K562 (cell line): Measurements from ENCODE around the gene RPS2. TPM values are rescaled to one million over a fixed set of nuclear protein-coding genes. Genes with fewer than 3 reads are reported as not detected.

Experiments
- ARID1B ChIP-seq: fragments of 450-650 bp; IDR thresholded peaks from 2 replicates; pipeline ENCODE4 v1.6.1; 2016; ENCODE audit warnings: antibody characterized with exemption, mild to moderate bottlenecking, inconsistent platforms
- CREB5 ChIP-seq: fragments of 250-450 bp; sonication (Bioruptor Pico); IDR thresholded peaks from 2 replicates; pipeline ENCODE4 v1.5.0; 2020; ENCODE audit warnings: mild to moderate bottlenecking
- FOXJ2 ChIP-seq: fragments of 200-800 bp; sonication (Bioruptor generic); IDR thresholded peaks from 2 replicates; pipeline ENCODE4 v1.6.1; 2016; ENCODE audit warnings: missing genetic modification characterization, missing compliant biosample characterization
- HDAC8 ChIP-seq: fragments of 450-650 bp; IDR thresholded peaks from 2 replicates; pipeline ENCODE4 v1.6.1; 2016; ENCODE audit warnings: mild to moderate bottlenecking, missing genetic modification characterization, moderate library complexity, missing compliant biosample characterization
- HEY1 ChIP-seq: fragments of 250-450 bp; sonication (Bioruptor Pico); IDR thresholded peaks from 2 replicates; pipeline ENCODE4 v1.5.0; 2020; ENCODE audit warnings: mild to moderate bottlenecking, moderate library complexity, borderline replicate concordance
- JUND ChIP-seq, 2 experiments: IDR thresholded peaks; 2 replicates in 1 of 2; 3 replicates in 1 of 2; pipeline ENCODE4 v1.6.1; 2011; ENCODE audit warnings: borderline replicate concordance in 2 of 2, low read depth in 2 of 2, low read length in 2 of 2, improper control_type of control experiment in 1 of 2, missing biosample characterization in 1 of 2, missing genetic modification characterization in 1 of 2, missing genetic modification reagents in 1 of 2
- MEF2D ChIP-seq: conservative IDR thresholded peaks from 2 replicates; pipeline ENCODE4 v1.6.1; 2016; ENCODE audit warnings: low read depth, missing genetic modification characterization, missing compliant biosample characterization
- MXI1 ChIP-seq: IDR thresholded peaks from 2 replicates; pipeline ENCODE4 v1.6.1; 2011; ENCODE audit warnings: low read depth, mild to moderate bottlenecking, improper control_type of control experiment, low read length
- MYC ChIP-seq, 2 experiments: fragments of 250-450 bp in 1 of 2; sonication (Bioruptor Pico) in 1 of 2; IDR thresholded peaks; 2 replicates each; pipeline versions ENCODE4 v1.5.1 to v1.6.1; 2012 to 2021; ENCODE audit warnings: low read depth in 2 of 2, borderline replicate concordance in 1 of 2, improper control_type of control experiment in 1 of 2, low read length in 1 of 2, mild to moderate bottlenecking in 1 of 2, moderate library complexity in 1 of 2
- NR2C2 ChIP-seq, 2 experiments: fragments of 200-800 bp in 1 of 2; sonication (Bioruptor generic) in 1 of 2; sonication (generic) in 1 of 2; formaldehyde crosslinking in 1 of 2; IDR thresholded peaks; 2 replicates each; pipeline versions ENCODE4 v1.6.1 to v1.8.0; 2016 to 2022; ENCODE audit warnings: mild to moderate bottlenecking in 1 of 2, missing compliant biosample characterization in 1 of 2, missing genetic modification characterization in 1 of 2, missing genetic modification reagents in 1 of 2
- POLR2H ChIP-seq: IDR thresholded peaks from 2 replicates; pipeline ENCODE4 v1.6.1; 2016; ENCODE audit warnings: missing genetic modification characterization, low read depth, mild to moderate bottlenecking, control low read depth, missing compliant biosample characterization, moderate library complexity
- RCOR1 ChIP-seq, 2 experiments: IDR thresholded peaks; 2 replicates each; pipeline ENCODE4 v1.6.1; 2012; ENCODE audit warnings: low read depth in 2 of 2, low read length in 2 of 2, borderline replicate concordance in 1 of 2, improper control_type of control experiment in 1 of 2
- SMARCB1 ChIP-seq: IDR thresholded peaks from 2 replicates; pipeline ENCODE4 v1.6.1; 2011; ENCODE audit warnings: improper control_type of control experiment, low read depth; ENCODE audit not compliant: insufficient read length
- SRF ChIP-seq, 2 experiments: fragments of 250-450, 450-650 bp in 1 of 2; sonication (Bioruptor Pico) in 1 of 2; sonication (generic) in 1 of 2; formaldehyde crosslinking; IDR thresholded peaks; 2 replicates each; pipeline versions ENCODE4 v1.5.0 to v1.5.1; 2020 to 2022; ENCODE audit warnings: mild to moderate bottlenecking in 1 of 2, missing genetic modification reagents in 1 of 2
- U2AF1 ChIP-seq: fragments of 200-400 bp; formaldehyde crosslinking; optimal IDR thresholded peaks from 2 replicates; pipeline ENCODE3; 2017; ENCODE audit warnings: mild to moderate bottlenecking, low read depth, low read length, moderate library complexity
- ZBTB7A ChIP-seq: IDR thresholded peaks from 2 replicates; pipeline ENCODE4 v1.6.1; 2011; ENCODE audit warnings: low read depth, mild to moderate bottlenecking, low read length, moderate library complexity, borderline replicate concordance; ENCODE audit not compliant: control insufficient read depth
- ZFP36 ChIP-seq: fragments of 150-350 bp; IDR thresholded peaks from 2 replicates; pipeline ENCODE4 v1.6.1; 2018; ENCODE audit warnings: low read length, low read depth; ENCODE audit not compliant: partially characterized antibody
- ZNF134 ChIP-seq: fragments of 250-450 bp; sonication (Bioruptor Pico); conservative IDR thresholded peaks from 2 replicates; pipeline ENCODE4 v1.4.0; 2020
- ZNF3 ChIP-seq: fragments of 250-450 bp; sonication (Bioruptor Pico); IDR thresholded peaks from 2 replicates; pipeline ENCODE4 v1.5.0; 2021; ENCODE audit warnings: mild to moderate bottlenecking, moderate library complexity
- ZNF75A ChIP-seq: fragments of 450-650 bp; formaldehyde crosslinking; IDR thresholded peaks from 2 replicates; pipeline ENCODE4 v1.4.0; 2020; ENCODE audit warnings: mild to moderate bottlenecking
- polyA plus RNA-seq, 8 experiments: library from polyadenylated mRNA; depleted of rRNA in 4 of 8; stranded (reverse) in 5 of 8; unstranded in 3 of 8; fragments of >200 nt; fragmentation: Nextera tagmentation in 2 of 8; fragmentation: Illumina TruSeq in 1 of 8; extraction: Ambion mirVana in 2 of 8; extraction: Trizol in 1 of 8; gene quantifications; 2 replicates each; pipeline versions ENCODE4 v1.2.1 to v1.2.3, GENCODE V29; 2011 to 2014; ENCODE audit warnings: inconsistent platforms in 1 of 8, missing spikeins in 1 of 8
- total RNA-seq, 7 experiments: library from RNA; depleted of rRNA in 6 of 7; stranded (reverse); fragments of >200 nt in 6 of 7; fragmentation: Illumina TruSeq in 2 of 7; extraction: Trizol in 2 of 7; gene quantifications; 2 replicates each; pipeline versions ENCODE4 v1.2.1 to v1.2.3, GENCODE V29; 2011 to 2021; ENCODE audit warnings: low replicate concordance in 1 of 7
- TF ChIP-seq, protein P1 (sequence below): sonication (generic); formaldehyde crosslinking; IDR thresholded peaks from 2 replicates; pipeline ENCODE4 v1.8.0; 2022; ENCODE audit warnings: mild to moderate bottlenecking, missing genetic modification reagents, borderline replicate concordance

RPS2 gene
- total and polyA plus RNA-seq, 9 of the 15 experiments (the other 6 are each of a cell fraction or from before 2014, with no cell fraction given) = 834 to 4,794 (median 3,793) TPM

- no peak for TF ChIP-seq ZNF134 (CRISPR knock-in tag)
- TF ChIP-seq ZBTB7A = peak; percentile 58; the same call in 1 of the 2 replicates
- no peak for TF ChIP-seq MEF2D (tag)
- no peak; the same call in 1 of the 2 replicates for TF ChIP-seq NR2C2 (CRISPR knock-in tag; IDR thresholded peaks at IDR 0.05)
- peak; percentile 55; the same call in 1 of the 2 replicates for TF ChIP-seq NR2C2 (tag; IDR thresholded peaks at IDR 0.05)
- TF ChIP-seq RCOR1 (IDR thresholded peaks at IDR 0.05; ENCODE audit: borderline replicate concordance in 1 of 2, low read depth in 2 of 2, low read length in 2 of 2) = 0 out of 4 replicates have a peak, but pooled peaks of 1 of the 2 experiments have one; percentile 7
- peak; percentile 41; the same call in 1 of the 2 replicates for TF ChIP-seq ARID1B
- TF ChIP-seq, protein P1, sequence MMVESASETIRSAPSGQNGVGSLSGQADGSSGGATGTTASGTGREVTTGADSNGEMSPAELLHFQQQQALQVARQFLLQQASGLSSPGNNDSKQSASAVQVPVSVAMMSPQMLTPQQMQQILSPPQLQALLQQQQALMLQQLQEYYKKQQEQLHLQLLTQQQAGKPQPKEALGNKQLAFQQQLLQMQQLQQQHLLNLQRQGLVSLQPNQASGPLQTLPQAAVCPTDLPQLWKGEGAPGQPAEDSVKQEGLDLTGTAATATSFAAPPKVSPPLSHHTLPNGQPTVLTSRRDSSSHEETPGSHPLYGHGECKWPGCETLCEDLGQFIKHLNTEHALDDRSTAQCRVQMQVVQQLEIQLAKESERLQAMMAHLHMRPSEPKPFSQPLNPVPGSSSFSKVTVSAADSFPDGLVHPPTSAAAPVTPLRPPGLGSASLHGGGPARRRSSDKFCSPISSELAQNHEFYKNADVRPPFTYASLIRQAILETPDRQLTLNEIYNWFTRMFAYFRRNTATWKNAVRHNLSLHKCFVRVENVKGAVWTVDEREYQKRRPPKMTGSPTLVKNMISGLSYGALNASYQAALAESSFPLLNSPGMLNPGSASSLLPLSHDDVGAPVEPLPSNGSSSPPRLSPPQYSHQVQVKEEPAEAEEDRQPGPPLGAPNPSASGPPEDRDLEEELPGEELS (CRISPR knock-in tag) = no peak; the same call in 1 of the 2 replicates
- TF ChIP-seq MXI1 = peak; percentile 72; the same call in 1 of the 2 replicates
- no peak for TF ChIP-seq CREB5
- TF ChIP-seq SRF (CRISPR knock-in tag; IDR thresholded peaks at IDR 0.05) = 0 out of 4 replicates have a peak, but pooled peaks of 1 of the 2 experiments have one; percentile 37
- no peak for TF ChIP-seq SMARCB1
- 0 out of 2 replicates have a peak, but pooled peaks have one; percentile 33 for TF ChIP-seq FOXJ2 (tag)
- no peak for TF ChIP-seq HEY1 (CRISPR knock-in tag)
- peak; percentile 99 for TF ChIP-seq MYC (IDR thresholded peaks at IDR 0.05; ENCODE audit: low read depth, low read length)
- peak; percentile 97; the same call in 1 of the 2 replicates for TF ChIP-seq MYC (CRISPR knock-in tag; IDR thresholded peaks at IDR 0.05; ENCODE audit: borderline replicate concordance, low read depth)
- peak; percentile 98 for TF ChIP-seq POLR2H (tag)
- TF ChIP-seq U2AF1 = peak; percentile 99
- TF ChIP-seq ZNF75A (CRISPR knock-in tag) = no peak
- 0 out of 2 replicates have a peak, but pooled peaks have one; percentile 53 for TF ChIP-seq JUND (IDR thresholded peaks at IDR 0.05; ENCODE audit: borderline replicate concordance, low read depth, low read length)
- TF ChIP-seq JUND (tag; IDR thresholded peaks at IDR 0.05; ENCODE audit: borderline replicate concordance, low read depth, low read length) = no peak
- no peak for TF ChIP-seq ZFP36
- no peak for TF ChIP-seq ZNF3 (CRISPR knock-in tag)
- no peak; the same call in 1 of the 2 replicates for TF ChIP-seq HDAC8 (tag)
These were observed at the start of gene RPS2 (continued) for GRCh38 chr16:1964506-1965395.
